Amniotic epithelial cell (primary cell): ENCODE data around the gene PLPPR2.

Experiments used
- DNase-seq: peaks from one replicate; pipeline ENCODE4 v3.0.0-alpha.2; 2010; ENCODE audit warnings: low read depth

PLPPR2 gene

DNA sequence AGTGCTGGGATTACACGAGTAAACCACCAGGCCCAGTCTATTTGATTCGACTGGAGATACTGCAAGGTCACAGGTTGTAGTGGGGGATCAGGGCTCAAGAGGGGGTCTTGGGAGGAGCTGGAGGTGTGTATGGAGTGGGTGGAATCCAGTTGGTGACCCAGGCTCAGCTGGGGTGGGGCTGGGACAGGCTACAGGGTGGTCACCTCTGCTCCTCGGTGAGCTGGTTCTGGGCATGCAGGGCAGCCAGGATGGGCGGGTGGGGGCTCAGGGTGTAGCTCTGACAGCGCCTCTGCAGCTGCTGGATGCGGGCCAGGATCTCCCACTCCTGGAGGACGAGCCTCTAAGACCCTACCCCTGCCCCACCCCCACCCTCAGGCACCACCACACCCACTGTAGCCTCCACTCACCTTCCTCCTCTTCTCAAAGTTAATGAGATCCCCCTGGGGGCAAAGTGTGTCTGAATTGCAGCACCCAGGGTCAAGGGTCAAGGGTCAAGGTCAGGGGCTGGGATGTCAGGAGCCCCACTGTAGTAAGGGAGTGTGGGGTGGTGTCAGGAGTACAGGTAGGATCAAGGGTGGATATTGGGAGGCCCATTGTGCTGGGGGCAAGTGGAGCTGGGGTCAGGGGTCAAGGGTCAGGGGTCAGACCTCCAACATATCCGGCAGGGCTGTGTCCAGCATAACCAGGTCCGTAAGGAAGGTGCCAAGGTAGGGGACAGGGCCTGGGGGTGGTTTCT lies 46.7 kb downstream of the PLPPR2 start:
- no peak for DNase-seq

GRCh38 chr19:11404588-11405222 lies 49.5 kb downstream of the PLPPR2 start:
- DNase-seq = no peak

DNA sequence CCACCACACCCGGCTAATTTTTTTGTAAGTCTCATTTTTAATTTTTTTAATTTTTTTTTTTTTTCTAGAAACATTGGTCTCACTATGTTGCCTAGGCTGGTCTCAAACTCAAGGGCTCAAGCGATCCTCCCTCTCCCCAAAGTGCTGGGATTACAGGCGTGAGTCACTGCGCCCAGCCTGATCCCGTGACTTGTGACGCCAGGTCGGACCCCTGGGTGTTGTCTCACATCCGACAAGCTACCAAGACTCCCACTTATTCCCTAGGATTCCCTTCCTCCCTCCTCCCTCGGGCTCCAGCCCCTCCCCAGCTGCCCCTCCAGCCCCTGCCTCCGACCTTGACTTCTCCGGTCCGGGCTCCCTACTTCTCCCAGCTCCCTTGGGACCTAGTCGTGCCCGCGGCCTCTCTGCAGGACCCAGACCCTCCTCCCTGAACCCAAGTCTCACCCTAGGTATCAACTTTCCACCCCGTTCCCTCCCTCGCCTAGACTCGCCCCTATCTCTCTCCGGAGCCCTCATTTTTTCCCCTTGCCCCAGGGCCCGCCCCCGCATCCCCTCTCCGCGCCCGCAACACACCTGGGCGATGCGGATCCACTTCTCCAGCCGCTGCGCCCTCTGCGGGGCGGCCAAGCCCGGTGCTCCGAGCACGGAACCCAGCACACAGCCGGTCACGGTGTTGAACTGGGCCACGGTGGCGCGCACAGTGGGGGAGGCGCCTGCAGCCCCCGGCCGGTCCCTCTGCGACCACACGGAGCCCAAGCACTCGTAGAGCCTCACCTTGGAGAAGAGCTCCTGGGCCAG lies 50.8 kb downstream of the PLPPR2 start:
- no peak for DNase-seq

DNA sequence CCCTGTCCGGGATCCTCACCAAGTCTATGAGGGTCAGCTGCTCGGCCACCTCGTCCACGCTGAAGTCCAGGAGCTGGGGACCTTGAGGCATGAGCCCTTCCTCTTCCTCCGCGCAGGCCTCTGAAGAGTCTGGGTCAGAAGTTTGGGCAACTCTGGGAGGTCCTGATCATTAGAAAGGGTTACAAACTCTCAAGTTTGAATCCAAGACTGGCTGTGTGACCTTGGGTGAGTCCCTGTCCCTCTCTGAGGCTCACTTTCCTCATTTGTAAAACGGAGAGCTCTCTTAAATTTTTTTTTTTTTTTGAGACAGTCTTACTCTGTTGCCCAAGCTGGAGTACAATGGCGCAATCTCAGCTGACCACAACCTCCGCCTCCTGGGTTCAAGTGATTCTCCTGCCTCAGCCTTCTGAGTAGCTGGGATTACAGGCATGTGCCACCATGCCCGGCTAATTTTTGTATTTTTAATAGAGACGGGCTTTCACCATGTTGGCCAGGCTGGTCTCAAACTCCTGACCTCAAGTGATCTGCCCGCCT lies 51.5 kb downstream of the PLPPR2 start:
- peak; percentile 39 for DNase-seq

- no peak for DNase-seq
Measured at GRCh38 chr19:11408591-11408990, 53.4 kb downstream of the PLPPR2 start.

GRCh38 chr19:11410682-11411081 lies 55.5 kb downstream of the PLPPR2 start:
- DNase-seq = peak; percentile 41

DNA sequence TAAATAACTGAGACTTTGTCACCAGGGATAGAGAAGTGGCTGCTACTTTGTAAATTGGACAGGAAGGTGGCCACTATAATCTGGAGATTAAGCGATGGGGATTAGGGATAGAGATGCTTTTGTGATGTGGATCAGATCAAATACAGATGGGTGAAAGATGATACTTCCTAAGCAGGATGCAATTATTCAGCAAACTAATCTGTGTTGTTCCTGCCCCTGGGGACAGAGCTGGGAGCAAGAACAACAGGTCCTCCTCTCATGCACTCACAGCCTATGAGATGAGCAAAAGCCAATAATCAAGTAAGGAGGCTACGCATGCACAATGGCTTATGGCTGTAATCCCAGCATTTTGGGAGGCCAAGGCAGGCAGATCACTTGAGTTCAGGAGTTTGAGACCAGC lies 59.3 kb downstream of the PLPPR2 start:
- no peak for DNase-seq
